ENCODE data around the gene TMEM198.

The TMEM198 gene

GRCh38 chr2:219575566-219576504 is 32.0 kb downstream of the TMEM198 start:
- no peak for DNase-seq (ENCODE audit: low read depth)
- H3K4me3 ChIP-seq (ENCODE audit: low read depth, low read length) = no peak overlapping the region
- TF ChIP-seq CTCF (IDR thresholded peaks at IDR 0.05; ENCODE audit: low read depth, low read length, missing control alignments) = no peak
- in situ Hi-C loops (cut with HindIII; ENCODE audit: low sequenced_read_pairs) = no loop called here

- no peak for DNase-seq (ENCODE audit: low read depth)
- in situ Hi-C loops (cut with HindIII; ENCODE audit: low sequenced_read_pairs) = no loop called here
- no peak for TF ChIP-seq CTCF (IDR thresholded peaks at IDR 0.05; ENCODE audit: low read depth, low read length, missing control alignments)
- H3K4me3 ChIP-seq (ENCODE audit: low read depth, low read length) = no peak overlapping the region
Measured at GRCh38 chr2:219576505-219577388, 32.9 kb downstream of the TMEM198 start.

- H3K4me3 ChIP-seq (ENCODE audit: low read depth, low read length) = no peak overlapping the region
- in situ Hi-C loops (cut with HindIII; ENCODE audit: low sequenced_read_pairs) = no loop called here
- TF ChIP-seq CTCF (IDR thresholded peaks at IDR 0.05; ENCODE audit: low read depth, low read length, missing control alignments) = no peak
- DNase-seq (ENCODE audit: low read depth) = no peak
Measured at GRCh38 chr2:219578811-219579613, 35.2 kb downstream of the TMEM198 start.

- no peak overlapping the region for H3K4me3 ChIP-seq (ENCODE audit: low read depth, low read length)
- in situ Hi-C loops (cut with HindIII; ENCODE audit: low sequenced_read_pairs) = no loop called here
- no peak for DNase-seq (ENCODE audit: low read depth)
- no peak for TF ChIP-seq CTCF (IDR thresholded peaks at IDR 0.05; ENCODE audit: low read depth, low read length, missing control alignments)
Measured at GRCh38 chr2:219581346-219581745, 37.5 kb downstream of the TMEM198 start.

- no peak overlapping the region for H3K4me3 ChIP-seq (ENCODE audit: low read depth, low read length)
- in situ Hi-C loops (cut with HindIII; ENCODE audit: low sequenced_read_pairs) = no loop called here
- DNase-seq (ENCODE audit: low read depth) = no peak
- TF ChIP-seq CTCF (IDR thresholded peaks at IDR 0.05; ENCODE audit: low read depth, low read length, missing control alignments) = no peak
Measured at GRCh38 chr2:219591091-219591490, 47.3 kb downstream of the TMEM198 start.

GRCh38 chr2:219592736-219593135 is 48.9 kb downstream of the TMEM198 start:
- in situ Hi-C loops (cut with HindIII; ENCODE audit: low sequenced_read_pairs) = no loop called here
- no peak for DNase-seq (ENCODE audit: low read depth)
- TF ChIP-seq CTCF (IDR thresholded peaks at IDR 0.05; ENCODE audit: low read depth, low read length, missing control alignments) = no peak
- H3K4me3 ChIP-seq (ENCODE audit: low read depth, low read length) = no peak overlapping the region

Measured in astrocyte of the cerebellum (primary cell).